GM12865 (cell line): ENCODE data around the gene PAK3.

Experiments
- DNase-seq: peaks from one replicate; pipeline ENCODE4 v3.0.0; 2010; ENCODE audit warnings: low read depth
- H3K4me3 ChIP-seq: 2 replicates; pipeline ENCODE4 v1.5.1; 2011; ENCODE audit warnings: mild to moderate bottlenecking, low read depth, low read length, control low read depth
- TF ChIP-seq, protein P1 (sequence below): IDR thresholded peaks from 2 replicates; pipeline ENCODE4 v1.5.1; 2011; ENCODE audit warnings: low read length, control low read depth, low read depth, inconsistent platforms; ENCODE audit not compliant: insufficient read depth; ENCODE audit errors: missing control alignments

The PAK3 gene

DNA sequence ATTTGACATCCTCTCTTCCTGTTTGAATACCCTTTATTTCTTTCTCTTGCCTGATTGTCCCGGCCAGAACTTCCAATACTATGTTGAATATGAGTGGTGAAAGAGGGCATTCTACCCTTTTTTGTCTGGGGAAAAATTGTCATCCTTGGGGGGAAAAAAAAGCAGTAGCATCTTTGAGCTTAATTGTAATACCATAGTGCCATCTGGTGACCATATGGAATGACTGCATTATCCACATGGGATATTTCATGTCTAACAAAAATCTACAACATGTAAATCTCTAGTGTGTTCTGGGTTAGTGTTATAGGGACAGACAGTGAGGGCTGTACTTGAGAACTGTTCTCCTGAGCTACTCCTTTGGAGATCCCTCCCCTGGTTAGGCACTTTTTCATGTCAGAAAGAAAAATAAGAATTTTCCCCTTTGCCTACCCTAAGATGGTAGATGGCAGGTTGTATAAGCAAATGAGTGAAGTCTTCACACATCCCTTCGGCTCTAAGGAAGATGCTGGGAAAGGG, 148.3 kb downstream of the PAK3 start:
- peak; percentile 5 for DNase-seq
- TF ChIP-seq, protein P1, sequence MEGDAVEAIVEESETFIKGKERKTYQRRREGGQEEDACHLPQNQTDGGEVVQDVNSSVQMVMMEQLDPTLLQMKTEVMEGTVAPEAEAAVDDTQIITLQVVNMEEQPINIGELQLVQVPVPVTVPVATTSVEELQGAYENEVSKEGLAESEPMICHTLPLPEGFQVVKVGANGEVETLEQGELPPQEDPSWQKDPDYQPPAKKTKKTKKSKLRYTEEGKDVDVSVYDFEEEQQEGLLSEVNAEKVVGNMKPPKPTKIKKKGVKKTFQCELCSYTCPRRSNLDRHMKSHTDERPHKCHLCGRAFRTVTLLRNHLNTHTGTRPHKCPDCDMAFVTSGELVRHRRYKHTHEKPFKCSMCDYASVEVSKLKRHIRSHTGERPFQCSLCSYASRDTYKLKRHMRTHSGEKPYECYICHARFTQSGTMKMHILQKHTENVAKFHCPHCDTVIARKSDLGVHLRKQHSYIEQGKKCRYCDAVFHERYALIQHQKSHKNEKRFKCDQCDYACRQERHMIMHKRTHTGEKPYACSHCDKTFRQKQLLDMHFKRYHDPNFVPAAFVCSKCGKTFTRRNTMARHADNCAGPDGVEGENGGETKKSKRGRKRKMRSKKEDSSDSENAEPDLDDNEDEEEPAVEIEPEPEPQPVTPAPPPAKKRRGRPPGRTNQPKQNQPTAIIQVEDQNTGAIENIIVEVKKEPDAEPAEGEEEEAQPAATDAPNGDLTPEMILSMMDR, result peak; percentile 22
- H3K4me3 ChIP-seq, result no peak overlapping the region

DNA sequence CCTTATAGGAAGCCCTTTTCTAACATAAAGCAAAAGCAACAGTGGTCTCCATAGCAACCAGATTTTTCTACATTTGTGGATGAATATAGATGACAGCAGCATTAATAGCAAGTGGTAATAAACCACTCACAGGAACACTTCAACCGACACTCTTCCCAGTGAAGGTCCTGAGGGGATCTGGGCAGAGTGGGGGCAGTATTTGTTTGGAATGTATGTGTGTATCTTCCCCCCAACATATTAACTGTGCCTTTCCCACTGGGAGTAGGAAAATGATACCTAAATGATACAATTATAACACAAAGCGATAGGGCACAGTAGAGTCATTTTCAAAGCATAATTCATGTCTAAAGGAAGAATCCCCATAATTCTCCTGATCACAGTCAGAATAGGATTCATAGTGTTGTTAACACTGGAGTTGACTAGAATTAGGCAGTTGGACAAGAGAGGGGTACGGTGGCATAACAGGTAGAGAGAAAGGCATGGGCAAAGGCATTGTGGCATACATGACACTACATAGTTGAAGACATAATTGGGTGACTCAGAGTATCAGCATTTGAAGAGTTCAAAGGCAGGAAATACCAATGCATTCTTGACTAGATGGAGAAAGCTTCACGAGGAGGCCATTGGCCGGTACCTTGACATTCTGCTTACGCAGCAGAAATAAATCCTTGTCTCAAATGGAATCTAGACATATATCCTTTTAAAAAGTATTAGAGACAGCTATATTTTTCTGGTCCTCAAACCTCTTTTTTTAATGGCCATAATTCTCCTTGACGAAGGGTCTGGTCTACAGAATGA, 159.1 kb downstream of the PAK3 start:
- TF ChIP-seq, protein P1, result no peak
- DNase-seq, result no peak
- no peak overlapping the region for H3K4me3 ChIP-seq

DNA sequence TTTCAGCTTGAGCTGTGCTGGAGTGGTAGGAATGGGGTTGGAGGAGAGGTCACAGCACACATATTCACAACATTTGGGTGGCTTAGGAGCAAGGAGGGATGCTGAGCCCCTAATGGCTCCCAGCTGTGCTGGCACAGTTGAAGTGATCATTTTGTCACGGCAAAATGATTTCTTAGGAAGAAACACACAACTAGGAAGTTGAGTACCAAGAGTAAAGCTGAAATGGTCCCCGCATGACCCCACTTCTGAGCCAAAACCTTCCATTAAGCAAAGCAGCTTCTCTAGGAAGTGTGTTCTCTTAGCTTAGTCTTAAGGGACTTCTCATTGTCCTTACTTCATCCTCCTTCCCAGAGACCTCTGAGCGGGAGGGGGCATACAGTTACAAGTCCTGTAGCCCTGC, 161.7 kb downstream of the PAK3 start:
- no peak overlapping the region for H3K4me3 ChIP-seq
- TF ChIP-seq, protein P1, result no peak
- DNase-seq, result no peak

DNA sequence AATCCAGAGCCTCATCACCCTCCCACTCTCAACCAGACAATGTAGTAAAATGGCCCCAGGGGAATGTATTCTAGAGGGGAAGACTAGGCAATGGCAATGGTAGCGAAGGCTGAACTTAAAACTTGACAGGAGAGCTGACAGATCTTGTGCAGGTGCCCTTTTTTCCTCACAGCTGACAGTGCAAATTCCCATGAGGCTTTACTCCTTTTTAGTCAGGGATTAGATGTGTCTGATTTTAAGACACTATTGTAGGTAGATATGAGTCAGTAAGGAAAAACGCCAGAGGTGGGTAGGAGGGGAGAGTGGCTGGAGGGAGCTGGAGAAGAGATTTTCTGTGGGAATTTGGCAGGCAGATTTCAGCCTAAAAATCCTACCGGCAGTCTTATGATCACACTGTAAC, 163.6 kb downstream of the PAK3 start:
- TF ChIP-seq, protein P1, result no peak
- no peak overlapping the region for H3K4me3 ChIP-seq
- no peak for DNase-seq

DNA sequence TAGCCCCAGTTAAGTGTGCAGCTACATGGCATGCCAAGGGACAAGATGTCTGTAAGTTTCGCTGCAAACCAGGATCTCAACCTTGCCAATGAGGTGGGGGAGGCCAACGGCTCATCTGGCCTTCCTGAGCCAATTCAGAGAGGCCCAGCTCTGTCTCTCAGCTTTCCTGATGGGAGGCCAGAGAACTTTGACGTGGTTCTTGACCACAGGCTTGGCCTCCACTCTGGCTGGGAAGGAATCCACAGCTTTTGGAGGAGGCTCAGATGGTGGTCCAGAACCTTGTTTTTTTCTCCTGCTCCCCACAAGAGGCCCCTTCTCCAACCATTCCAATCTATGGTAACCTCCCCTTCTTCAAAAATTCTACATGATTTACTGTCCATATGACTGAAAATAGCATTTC, 164.5 kb downstream of the PAK3 start:
- H3K4me3 ChIP-seq, result no peak overlapping the region
- no peak for DNase-seq
- TF ChIP-seq, protein P1, result no peak

DNA sequence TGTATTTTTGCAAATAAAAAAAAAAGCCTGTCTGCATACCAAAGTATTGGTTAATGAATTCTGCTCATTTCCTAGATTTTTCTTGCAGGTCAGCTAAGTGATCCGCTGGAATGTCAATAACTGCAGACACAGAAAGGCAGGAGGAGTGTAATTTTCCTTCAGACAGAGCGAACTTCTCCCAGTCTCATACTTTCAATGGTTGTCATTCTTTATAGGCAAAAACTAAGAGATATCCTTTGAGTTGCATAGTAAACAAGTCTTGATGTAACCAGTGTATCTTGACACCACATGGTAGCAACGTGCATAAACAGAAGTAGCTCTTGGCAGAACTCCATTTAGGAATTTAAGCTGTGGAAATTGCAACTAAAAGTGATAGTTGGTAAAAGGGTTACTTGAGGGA, 166.1 kb downstream of the PAK3 start:
- TF ChIP-seq, protein P1, result no peak
- no peak overlapping the region for H3K4me3 ChIP-seq
- DNase-seq, result no peak

DNA sequence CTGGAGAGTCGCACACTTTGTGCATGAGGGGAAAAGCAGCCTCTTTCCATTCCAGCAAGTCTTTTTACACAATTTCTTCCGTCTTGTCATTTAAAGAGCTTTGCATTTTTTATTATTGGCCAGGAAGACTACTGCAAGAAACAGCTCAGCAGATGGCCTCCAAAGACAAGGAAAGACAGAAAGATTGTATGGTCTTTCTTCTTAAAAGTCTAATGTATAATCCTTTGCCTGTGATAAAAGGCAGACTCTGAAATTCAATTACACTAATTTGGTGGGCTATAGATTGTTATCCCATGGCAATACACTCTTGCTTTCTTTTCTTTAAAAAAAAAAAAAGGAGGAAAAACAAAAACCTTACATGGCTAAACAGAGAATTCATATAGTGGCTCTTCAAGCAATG, 168.4 kb downstream of the PAK3 start:
- TF ChIP-seq, protein P1, result no peak
- H3K4me3 ChIP-seq, result no peak overlapping the region
- no peak for DNase-seq
